Uterus (tissue), 4 donors: Measurements from ENCODE around the gene MAVS. TPM values are rescaled to one million over a fixed set of nuclear protein-coding genes. Genes with fewer than 3 reads are reported as not detected.

ENCODE experiments used
- DNase-seq, 2 donors: peaks; one replicate each; pipeline ENCODE4 v3.0.0-alpha.2; 2019 to 2020
- H3K27ac ChIP-seq, 2 donors: fragments of 200-600 bp; sonication (generic); 1 replicate in 1 of 2; 2 replicates in 1 of 2; pipeline ENCODE4 v1.5.1; 2016 to 2018
- H3K27me3 ChIP-seq, 2 donors: fragments of 200-600 bp; sonication (generic); one replicate each; pipeline ENCODE4 v1.5.1; 2018 to 2019; ENCODE audit warnings: control low read depth in 1 of 2
- H3K36me3 ChIP-seq, 2 donors: fragments of 200-600 bp; sonication (generic); one replicate each; pipeline ENCODE4 v1.5.1; 2019; ENCODE audit warnings: control low read depth in 1 of 2
- H3K4me1 ChIP-seq, 2 donors: fragments of 200-600 bp; sonication (generic); one replicate each; pipeline ENCODE4 v1.5.1; 2018 to 2019; ENCODE audit warnings: control low read depth in 1 of 2
- H3K4me3 ChIP-seq, 2 donors: fragments of 200-600 bp; sonication (generic); 1 replicate in 1 of 2; 2 replicates in 1 of 2; pipeline ENCODE4 v1.5.1; 2018 to 2019; ENCODE audit warnings: mild to moderate bottlenecking in 1 of 2
- H3K9me3 ChIP-seq, 2 donors: fragments of 200-600 bp; sonication (generic); one replicate each; pipeline ENCODE4 v1.5.1; 2019; ENCODE audit warnings: control low read depth in 1 of 2
- CTCF ChIP-seq, 4 experiments: fragments of 200-600 bp in 2 of 4; fragments of 450-650 bp in 2 of 4; sonication (generic) in 2 of 4; IDR thresholded peaks; one replicate each; pipeline ENCODE4 v1.5.1; 2016 to 2019; ENCODE audit warnings: antibody characterized with exemption in 4 of 4, mild to moderate bottlenecking in 2 of 4, moderate library complexity in 1 of 4
- POLR2A ChIP-seq, 2 donors: fragments of 450-650 bp; IDR thresholded peaks; one replicate each; pipeline ENCODE4 v1.6.1; 2016; ENCODE audit warnings: antibody characterized with exemption in 2 of 2, mild to moderate bottlenecking in 1 of 2, moderate library complexity in 1 of 2
- intact Hi-C: fragments of 100-400 bp; cut with DNase I; formaldehyde crosslinking; loops from one replicate; pipeline ENCODE4 v1.15.1; 2023; ENCODE audit warnings: low total_unique reads
- total RNA-seq, 4 donors: library from RNA; depleted of rRNA in 3 of 4; stranded (reverse); fragments of >200 nt in 3 of 4; gene quantifications; one replicate each; pipeline versions ENCODE4 v1.1.0 to v1.2.4, GENCODE V29; 2014 to 2023
- donor health status: DM: yes; HTN: yes; CAD: no.

Gene MAVS
- total RNA-seq, 4 donors from 2014 or later: 7.4 to 43.2 (median 13.7) TPM

GRCh38 chr20:3865887-3866407 is 19.3 kb downstream of the MAVS start:
- Histone ChIP-seq H3K4me3 (no peak overlapping the region), H3K27ac (no peak overlapping the region), H3K4me1 (no peaks in the 10 kb centered on the region), H3K36me3 (peaks cover 0 to 1% of the 10 kb centered on the region in 2 donors), H3K9me3 (no peaks in the 10 kb centered on the region), H3K27me3 (no peaks in the 10 kb centered on the region)
- intact Hi-C loops: no loop called here
- TF ChIP-seq POLR2A (IDR thresholded peaks at IDR 0.05): no peak
- no peak for TF ChIP-seq CTCF (IDR thresholded peaks at IDR 0.05)
- no peak for DNase-seq

GRCh38 chr20:3866464-3866863 is 19.8 kb downstream of the MAVS start:
- intact Hi-C loops: no loop called here
- no peaks in the 10 kb centered on the region for H3K9me3 ChIP-seq
- no peak for DNase-seq
- no peak overlapping the region for H3K4me3 ChIP-seq
- H3K36me3 ChIP-seq: peaks cover 0 to 1% of the 10 kb centered on the region in 2 donors
- no peaks in the 10 kb centered on the region for H3K27me3 ChIP-seq
- no peak overlapping the region for H3K27ac ChIP-seq
- H3K4me1 ChIP-seq: no peaks in the 10 kb centered on the region
- no peak for TF ChIP-seq POLR2A (IDR thresholded peaks at IDR 0.05)
- no peak for TF ChIP-seq CTCF (IDR thresholded peaks at IDR 0.05)

GRCh38 chr20:3867802-3868201 is 21.2 kb downstream of the MAVS start:
- no peaks in the 10 kb centered on the region for H3K27me3 ChIP-seq
- no peak overlapping the region for H3K27ac ChIP-seq
- DNase-seq: no peak
- H3K36me3 ChIP-seq: no peaks in the 10 kb centered on the region
- no peaks in the 10 kb centered on the region for H3K4me1 ChIP-seq
- no peaks in the 10 kb centered on the region for H3K9me3 ChIP-seq
- intact Hi-C loops: no loop called here
- no peak overlapping the region for H3K4me3 ChIP-seq
- no peak for TF ChIP-seq CTCF (IDR thresholded peaks at IDR 0.05)
- no peak for TF ChIP-seq POLR2A (IDR thresholded peaks at IDR 0.05)

GRCh38 chr20:3869839-3870634 is 23.4 kb downstream of the MAVS start:
- intact Hi-C loops: no loop called here
- no peak for DNase-seq
- no peaks in the 10 kb centered on the region for H3K4me1 ChIP-seq
- no peaks in the 10 kb centered on the region for H3K9me3 ChIP-seq
- no peaks in the 10 kb centered on the region for H3K36me3 ChIP-seq
- no peak overlapping the region for H3K4me3 ChIP-seq
- TF ChIP-seq POLR2A (IDR thresholded peaks at IDR 0.05) (no peak), CTCF (IDR thresholded peaks at IDR 0.05) (no peak)
- no peak overlapping the region for H3K27ac ChIP-seq
- H3K27me3 ChIP-seq: no peaks in the 10 kb centered on the region

GRCh38 chr20:3871550-3872265 is 25.1 kb downstream of the MAVS start:
- Histone ChIP-seq H3K36me3 (no peaks in the 10 kb centered on the region), H3K4me1 (no peaks in the 10 kb centered on the region), H3K27me3 (no peaks in the 10 kb centered on the region), H3K4me3 (no peak overlapping the region), H3K9me3 (no peaks in the 10 kb centered on the region), H3K27ac (no peak overlapping the region)
- no peak for DNase-seq
- intact Hi-C loops: no loop called here
- TF ChIP-seq POLR2A (IDR thresholded peaks at IDR 0.05) (no peak), CTCF (IDR thresholded peaks at IDR 0.05) (no peak)
